Body of pancreas (tissue), 4 donors: ENCODE data around the gene SBNO2.

Experiments
- POLR2A ChIP-seq, 3 donors: fragments of 450-650 bp; IDR thresholded peaks; one replicate each; pipeline ENCODE4 v1.6.1; 2016; ENCODE audit warnings: antibody characterized with exemption in 3 of 3, mild to moderate bottlenecking in 2 of 3
- TF ChIP-seq, protein P1 (sequence below), 7 experiments: fragments of 450-650 bp in 4 of 7; fragments of 200-600 bp in 3 of 7; sonication (generic) in 3 of 7; IDR thresholded peaks; one replicate each; pipeline ENCODE4 v1.5.1; 2016 to 2019; ENCODE audit warnings: antibody characterized with exemption in 7 of 7

- TF ChIP-seq, protein P1, sequence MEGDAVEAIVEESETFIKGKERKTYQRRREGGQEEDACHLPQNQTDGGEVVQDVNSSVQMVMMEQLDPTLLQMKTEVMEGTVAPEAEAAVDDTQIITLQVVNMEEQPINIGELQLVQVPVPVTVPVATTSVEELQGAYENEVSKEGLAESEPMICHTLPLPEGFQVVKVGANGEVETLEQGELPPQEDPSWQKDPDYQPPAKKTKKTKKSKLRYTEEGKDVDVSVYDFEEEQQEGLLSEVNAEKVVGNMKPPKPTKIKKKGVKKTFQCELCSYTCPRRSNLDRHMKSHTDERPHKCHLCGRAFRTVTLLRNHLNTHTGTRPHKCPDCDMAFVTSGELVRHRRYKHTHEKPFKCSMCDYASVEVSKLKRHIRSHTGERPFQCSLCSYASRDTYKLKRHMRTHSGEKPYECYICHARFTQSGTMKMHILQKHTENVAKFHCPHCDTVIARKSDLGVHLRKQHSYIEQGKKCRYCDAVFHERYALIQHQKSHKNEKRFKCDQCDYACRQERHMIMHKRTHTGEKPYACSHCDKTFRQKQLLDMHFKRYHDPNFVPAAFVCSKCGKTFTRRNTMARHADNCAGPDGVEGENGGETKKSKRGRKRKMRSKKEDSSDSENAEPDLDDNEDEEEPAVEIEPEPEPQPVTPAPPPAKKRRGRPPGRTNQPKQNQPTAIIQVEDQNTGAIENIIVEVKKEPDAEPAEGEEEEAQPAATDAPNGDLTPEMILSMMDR (IDR thresholded peaks at IDR 0.05): no peak
- no peak for TF ChIP-seq POLR2A (IDR thresholded peaks at IDR 0.05)
Observed at GRCh38 chr19:1091544-1092175, 82.4 kb downstream of the SBNO2 start.
